PC-3 (cell line): ENCODE data around the gene RBPJ. TPM values are rescaled to one million over a fixed set of nuclear protein-coding genes. Genes with fewer than 3 reads are reported as not detected.

ENCODE experiments used
- ATAC-seq: fragments of 200-7000 bp; cut with Tn5 transposase; 2 replicates; pipeline ENCODE4 v1.9.1; 2020; ENCODE audit warnings: mild to moderate bottlenecking, moderate library complexity
- BruUV-seq: library from RNA; stranded (reverse); fragments of 400-500 nt; replicated peaks from 2 replicates; lab custom pipeline; 2021; lab: Mats Ljungman, UMichigan
- CTCF ChIA-PET: fragments of 300-600 bp; sonication (Branson Sonifier 250); formaldehyde crosslinking; loops from one replicate; lab custom pipeline; 2022; ENCODE audit warnings: antibody characterized with exemption; lab: Charles Lee
- POLR2A ChIA-PET: fragments of 300-600 bp; sonication (Branson Sonifier 250); formaldehyde crosslinking; loops from one replicate; lab custom pipeline; 2022; ENCODE audit warnings: antibody characterized with exemption; ENCODE audit not compliant: unreplicated experiment; lab: Charles Lee
- DNase-seq: peaks from one replicate; pipeline ENCODE4 v3.0.0-alpha.2; 2015
- H2AFZ ChIP-seq: fragments of 300-600 bp; sonication (generic); 2 replicates; pipeline ENCODE4 v1.6.0; 2016; ENCODE audit warnings: antibody characterized with exemption, low read length
- H3F3A ChIP-seq: fragments of 300-600 bp; sonication (generic); one replicate; pipeline ENCODE4 v1.6.0; 2017; ENCODE audit warnings: antibody characterized with exemption, low read length, control low read depth, mild to moderate bottlenecking; ENCODE audit not compliant: unreplicated experiment
- H3K27ac ChIP-seq: fragments of 300-600 bp; sonication (generic); 2 replicates; pipeline ENCODE4 v1.5.1; 2016; ENCODE audit warnings: mild to moderate bottlenecking, low read length
- H3K27me3 ChIP-seq: fragments of 300-600 bp; sonication (generic); 2 replicates; pipeline ENCODE4 v1.6.1; 2016; ENCODE audit warnings: low read length, mixed read lengths
- H3K36me3 ChIP-seq: fragments of 300-600 bp; sonication (generic); 2 replicates; pipeline ENCODE4 v1.6.1; 2016; ENCODE audit warnings: low read depth, mixed run types, low read length, mixed read lengths
- H3K4me1 ChIP-seq: fragments of 300-600 bp; sonication (generic); 2 replicates; pipeline ENCODE4 v1.5.1; 2016; ENCODE audit warnings: low read length; ENCODE audit not compliant: insufficient read depth
- H3K4me2 ChIP-seq: fragments of 300-600 bp; sonication (generic); 2 replicates; pipeline ENCODE4 v1.6.0; 2016; ENCODE audit warnings: low read length
- H3K4me3 ChIP-seq: fragments of 300-600 bp; sonication (generic); 2 replicates; pipeline ENCODE4 v1.5.1; 2016; ENCODE audit warnings: mild to moderate bottlenecking, low read length, mixed read lengths
- H3K79me2 ChIP-seq: fragments of 300-600 bp; sonication (generic); 2 replicates; pipeline ENCODE4 v1.6.1; 2017; ENCODE audit warnings: low read length, mixed read lengths
- H3K9ac ChIP-seq: fragments of 300-600 bp; sonication (generic); 2 replicates; pipeline ENCODE4 v1.6.0; 2016; ENCODE audit warnings: mild to moderate bottlenecking, low read length
- H3K9me2 ChIP-seq: fragments of 300-600 bp; sonication (generic); replicated peaks from 2 replicates; pipeline ENCODE4 v1.6.1; 2016; ENCODE audit warnings: mixed run types, low read length, mixed read lengths
- H3K9me3 ChIP-seq: fragments of 300-600 bp; sonication (generic); 2 replicates; pipeline ENCODE4 v1.6.1; 2016; ENCODE audit warnings: low read length, mixed read lengths
- H4K20me1 ChIP-seq: fragments of 300-600 bp; sonication (generic); 2 replicates; pipeline ENCODE4 v1.6.1; 2016; ENCODE audit warnings: low read length, mixed read lengths
- EZH2 ChIP-seq: fragments of 300-600 bp; sonication (generic); IDR thresholded peaks from one replicate; pipeline ENCODE4 v1.6.1; 2017; ENCODE audit warnings: antibody characterized with exemption, mild to moderate bottlenecking, low read length; ENCODE audit not compliant: unreplicated experiment
- EZH2phosphoT487 ChIP-seq: fragments of 300-600 bp; sonication (generic); IDR thresholded peaks from 2 replicates; pipeline ENCODE4 v1.6.1; 2018; ENCODE audit warnings: mild to moderate bottlenecking, antibody characterized with exemption, low read length, borderline replicate concordance
- intact Hi-C: fragments of 100-400 bp; cut with micrococcal nuclease; formaldehyde crosslinking; loops from 2 replicates; pipeline ENCODE4 v1.9.0; 2023
- total RNA-seq: library from RNA; depleted of rRNA; stranded (reverse); fragments of >200 nt; gene quantifications from 2 replicates; pipeline ENCODE4 v1.2.3, GENCODE V29; 2014
- TF ChIP-seq, protein P1 (sequence below): fragments of 300-600 bp; sonication (generic); conservative IDR thresholded peaks from 2 replicates; pipeline ENCODE4 v1.5.1; 2017; ENCODE audit warnings: antibody characterized with exemption, low read depth, mild to moderate bottlenecking, low read length

The RBPJ gene
- total RNA-seq, 1 experiment from 2014 or later = 39.1 TPM

DNA sequence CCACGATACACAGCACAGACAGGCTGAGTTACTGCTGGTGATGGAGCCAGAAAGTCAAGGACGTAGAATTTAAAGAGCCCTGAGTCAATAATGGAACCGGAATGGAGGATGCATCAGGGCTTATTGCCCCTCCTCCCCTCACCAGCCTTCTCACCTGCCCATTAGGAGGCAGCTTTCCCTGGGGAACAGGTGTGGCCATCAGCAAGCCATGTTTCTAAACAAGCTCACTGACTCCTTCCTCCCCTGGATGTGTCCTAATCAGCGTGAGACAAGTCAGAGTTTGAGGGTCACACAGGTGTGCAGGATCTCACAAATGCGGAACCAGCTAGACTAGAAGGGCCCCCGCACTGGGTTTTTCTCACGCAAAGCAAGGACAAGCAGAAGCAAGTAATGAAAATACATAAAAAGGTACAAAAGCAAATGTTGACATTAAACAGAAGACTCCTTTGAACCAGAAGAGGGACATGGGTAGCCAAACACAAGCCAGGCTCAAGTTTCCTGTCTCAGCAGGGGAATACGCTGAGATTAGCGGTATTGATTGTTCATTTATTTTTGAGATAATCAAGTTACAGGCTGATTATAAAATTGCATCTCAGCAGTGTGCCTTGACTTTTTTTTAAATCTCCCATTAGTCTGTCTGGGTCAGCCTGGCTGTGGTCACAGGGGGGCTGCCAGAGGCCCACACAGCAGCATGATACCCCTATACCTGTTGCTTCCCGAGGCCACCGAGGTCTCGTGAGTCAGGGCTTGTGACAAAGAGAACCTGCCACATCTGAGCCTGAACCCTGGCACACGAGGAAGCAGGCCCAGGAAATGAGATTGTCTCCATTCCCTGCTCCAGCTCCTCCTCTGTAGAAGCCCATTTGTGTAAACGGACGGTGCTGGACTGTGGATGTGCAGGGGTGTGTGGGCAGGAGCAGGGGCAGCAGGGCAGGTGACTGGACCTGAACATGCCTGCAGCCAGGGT is 132.0 kb downstream of the RBPJ start:
- Histone ChIP-seq H3K27me3 (no peaks in the 10 kb centered on the region), H3K9ac (no peak overlapping the region), H3K9me3 (no peaks in the 10 kb centered on the region), H3K4me2 (no peak overlapping the region), H4K20me1 (no peaks in the 10 kb centered on the region), H3K4me3 (no peak overlapping the region), H3F3A (no peaks in the 10 kb centered on the region), H3K9me2 (no peaks in the 10 kb centered on the region), H3K36me3 (no peaks in the 10 kb centered on the region), H3K79me2 (no peaks in the 10 kb centered on the region), H3K27ac (no peak overlapping the region), H2AFZ (no peak overlapping the region), H3K4me1 (no peaks in the 10 kb centered on the region)
- intact Hi-C loops = loop anchor here (10.0 kb wide), 1 partner anchor 112 kb away; no protein-coding TSS in a partner anchor
- TF ChIP-seq EZH2phosphoT487 = no peak
- TF ChIP-seq, protein P1, sequence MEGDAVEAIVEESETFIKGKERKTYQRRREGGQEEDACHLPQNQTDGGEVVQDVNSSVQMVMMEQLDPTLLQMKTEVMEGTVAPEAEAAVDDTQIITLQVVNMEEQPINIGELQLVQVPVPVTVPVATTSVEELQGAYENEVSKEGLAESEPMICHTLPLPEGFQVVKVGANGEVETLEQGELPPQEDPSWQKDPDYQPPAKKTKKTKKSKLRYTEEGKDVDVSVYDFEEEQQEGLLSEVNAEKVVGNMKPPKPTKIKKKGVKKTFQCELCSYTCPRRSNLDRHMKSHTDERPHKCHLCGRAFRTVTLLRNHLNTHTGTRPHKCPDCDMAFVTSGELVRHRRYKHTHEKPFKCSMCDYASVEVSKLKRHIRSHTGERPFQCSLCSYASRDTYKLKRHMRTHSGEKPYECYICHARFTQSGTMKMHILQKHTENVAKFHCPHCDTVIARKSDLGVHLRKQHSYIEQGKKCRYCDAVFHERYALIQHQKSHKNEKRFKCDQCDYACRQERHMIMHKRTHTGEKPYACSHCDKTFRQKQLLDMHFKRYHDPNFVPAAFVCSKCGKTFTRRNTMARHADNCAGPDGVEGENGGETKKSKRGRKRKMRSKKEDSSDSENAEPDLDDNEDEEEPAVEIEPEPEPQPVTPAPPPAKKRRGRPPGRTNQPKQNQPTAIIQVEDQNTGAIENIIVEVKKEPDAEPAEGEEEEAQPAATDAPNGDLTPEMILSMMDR = no peak
- TF ChIP-seq EZH2 = no peak
- ChIA-PET POLR2A (no interaction called here), CTCF (no interaction called here)
- no peak for ATAC-seq
- DNase-seq = no peak
- no TSS peak for BruUV-seq

DNA sequence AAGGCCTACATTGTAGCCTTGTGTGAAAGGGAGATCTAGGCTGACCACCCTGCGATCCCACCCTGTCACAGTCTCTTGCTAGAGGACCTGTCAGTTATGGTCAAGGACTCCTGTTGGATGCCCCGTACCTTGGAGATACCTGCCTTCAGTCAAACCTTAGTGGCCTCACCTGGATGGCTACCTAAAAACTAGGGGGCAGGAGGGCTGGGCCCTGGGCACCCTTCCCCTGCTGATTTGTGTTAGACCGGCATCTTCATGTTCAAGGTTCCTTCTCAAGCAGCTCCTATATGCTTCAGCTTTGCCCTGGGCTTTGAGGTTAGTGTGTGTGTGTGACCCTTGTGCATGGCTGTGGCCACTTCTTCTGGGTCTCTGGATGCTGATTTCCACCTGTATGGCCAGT is 134.1 kb downstream of the RBPJ start:
- H4K20me1 ChIP-seq = no peaks in the 10 kb centered on the region
- H3K9ac ChIP-seq = no peak overlapping the region
- no peaks in the 10 kb centered on the region for H3K27me3 ChIP-seq
- ChIA-PET POLR2A (no interaction called here), CTCF (no interaction called here)
- no peak for ATAC-seq
- no peaks in the 10 kb centered on the region for H3K36me3 ChIP-seq
- H3F3A ChIP-seq = no peaks in the 10 kb centered on the region
- no peaks in the 10 kb centered on the region for H3K9me2 ChIP-seq
- H3K9me3 ChIP-seq = no peaks in the 10 kb centered on the region
- H3K79me2 ChIP-seq = no peaks in the 10 kb centered on the region
- intact Hi-C loops = loop anchor here (5.0 to 10.0 kb wide), 2 partner anchors 110 to 402 kb away; no protein-coding TSS in a partner anchor
- no peak for TF ChIP-seq EZH2
- no peak for TF ChIP-seq EZH2phosphoT487
- TF ChIP-seq, protein P1 = no peak
- H3K4me3 ChIP-seq = no peak overlapping the region
- no peaks in the 10 kb centered on the region; the same call in 1 of the 2 replicates for H3K4me1 ChIP-seq
- H3K27ac ChIP-seq = no peak overlapping the region
- DNase-seq = no peak
- no peak overlapping the region for H2AFZ ChIP-seq
- BruUV-seq = no TSS peak
- no peak overlapping the region for H3K4me2 ChIP-seq

DNA sequence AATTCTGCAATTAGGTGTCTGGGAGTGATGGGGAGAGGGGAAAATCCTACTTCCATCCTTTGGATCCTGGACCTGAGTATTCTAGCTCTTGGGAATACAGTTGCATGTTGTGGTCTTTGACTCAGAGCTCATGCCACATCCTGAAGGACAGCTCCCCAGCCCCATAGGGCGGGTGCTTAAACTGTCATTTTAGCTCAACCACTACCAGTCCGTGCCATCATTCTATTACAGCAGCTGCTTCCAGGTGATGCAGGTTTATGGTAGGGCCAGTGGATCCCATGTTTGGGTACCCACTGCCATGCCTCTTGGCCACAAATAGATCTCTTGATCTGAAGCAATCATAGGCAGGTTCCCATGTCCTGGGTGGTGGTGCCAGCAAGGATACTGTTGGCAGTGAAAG is 134.8 kb downstream of the RBPJ start:
- Histone ChIP-seq H4K20me1 (no peaks in the 10 kb centered on the region), H2AFZ (no peak overlapping the region), H3K9me2 (no peaks in the 10 kb centered on the region), H3K36me3 (no peaks in the 10 kb centered on the region), H3K27me3 (no peaks in the 10 kb centered on the region), H3K4me1 (no peaks in the 10 kb centered on the region; the same call in 1 of the 2 replicates), H3K27ac (no peak overlapping the region), H3K9me3 (no peaks in the 10 kb centered on the region), H3K9ac (no peak overlapping the region), H3F3A (no peaks in the 10 kb centered on the region), H3K4me2 (no peak overlapping the region), H3K79me2 (no peaks in the 10 kb centered on the region), H3K4me3 (no peak overlapping the region)
- CTCF ChIA-PET = no interaction called here
- DNase-seq = no peak
- TF ChIP-seq, protein P1 = no peak
- TF ChIP-seq EZH2 = no peak
- TF ChIP-seq EZH2phosphoT487 = no peak
- POLR2A ChIA-PET = interaction anchor here (0.5 kb wide), 1 partner anchor 466 kb away, joined by 3 read pairs; no protein-coding TSS in a partner anchor
- ATAC-seq = no peak
- intact Hi-C loops = loop anchor here (5.0 to 10.0 kb wide), 2 partner anchors 109 to 402 kb away; no protein-coding TSS in a partner anchor
- BruUV-seq = no TSS peak
